ENCODE results near the gene DENND6A. TPM values are rescaled to one million over a fixed set of nuclear protein-coding genes. Genes with fewer than 3 reads are reported as not detected.

DENND6A gene
- total RNA-seq, 2 donors from 2014 or later, result 5.9 to 9.9 TPM

DNA sequence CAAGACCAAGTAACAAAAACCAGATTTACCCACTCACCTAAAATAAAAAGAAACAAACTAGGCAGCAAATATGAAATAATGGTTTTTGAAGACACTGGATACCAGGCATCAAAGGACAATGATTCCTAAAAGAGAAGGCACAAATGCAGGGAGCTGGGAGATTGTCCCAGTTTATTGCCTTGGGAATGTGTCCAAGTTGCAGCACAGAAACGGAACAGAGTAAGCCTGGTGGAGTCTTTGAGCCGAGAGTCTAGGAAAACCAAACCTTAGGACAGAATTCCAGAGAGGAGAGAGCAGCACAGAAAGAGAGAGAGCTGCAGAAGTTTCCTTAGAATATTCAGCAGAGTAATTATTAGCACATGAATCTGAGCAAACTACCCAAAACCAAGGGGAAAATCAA lies 87.9 kb downstream of the DENND6A start:
- ATAC-seq (no peak), DNase-seq (no peak)
- no peak overlapping the region for H3K27ac ChIP-seq
- no peaks in the 10 kb centered on the region for H3K27me3 ChIP-seq
- 59 to 86% methylated on average over 2 of the region's 2 CpGs for WGBS, 2 donors
- TF ChIP-seq POLR2A (IDR thresholded peaks at IDR 0.05) (no peak), CTCF (IDR thresholded peaks at IDR 0.05) (no peak)
- no peaks in the 10 kb centered on the region for H3K36me3 ChIP-seq (replicated peaks in 1 of 2; ENCODE audit: insufficient read depth in 1 of 2, low read depth in 2 of 2)
- no peak overlapping the region for H3K4me3 ChIP-seq
- intact Hi-C loops (cut with DNase I), result no loop called here
- no peaks in the 10 kb centered on the region for H3K4me1 ChIP-seq
- H3K9me3 ChIP-seq, result peaks cover 0 to 6% (median 0%) of the 10 kb centered on the region in 3 donors

GRCh38 chr3:57600195-57600594 lies 92.7 kb downstream of the DENND6A start:
- Histone ChIP-seq H3K36me3 (replicated peaks in 1 of 2; ENCODE audit: insufficient read depth in 1 of 2, low read depth in 2 of 2) (no peaks in the 10 kb centered on the region), H3K4me1 (peaks cover 22% of the 10 kb centered on the region), H3K4me3 (no peak overlapping the region), H3K9me3 (no peaks in the 10 kb centered on the region), H3K27me3 (no peaks in the 10 kb centered on the region), H3K27ac (no peak overlapping the region)
- DNase-seq (no peak), ATAC-seq (no peak)
- WGBS, 2 donors, result 84 to 88% methylated on average over 2 of the region's 2 CpGs
- intact Hi-C loops (cut with DNase I), result no loop called here
- TF ChIP-seq CTCF (IDR thresholded peaks at IDR 0.05) (no peak), POLR2A (IDR thresholded peaks at IDR 0.05) (no peak)

DNA sequence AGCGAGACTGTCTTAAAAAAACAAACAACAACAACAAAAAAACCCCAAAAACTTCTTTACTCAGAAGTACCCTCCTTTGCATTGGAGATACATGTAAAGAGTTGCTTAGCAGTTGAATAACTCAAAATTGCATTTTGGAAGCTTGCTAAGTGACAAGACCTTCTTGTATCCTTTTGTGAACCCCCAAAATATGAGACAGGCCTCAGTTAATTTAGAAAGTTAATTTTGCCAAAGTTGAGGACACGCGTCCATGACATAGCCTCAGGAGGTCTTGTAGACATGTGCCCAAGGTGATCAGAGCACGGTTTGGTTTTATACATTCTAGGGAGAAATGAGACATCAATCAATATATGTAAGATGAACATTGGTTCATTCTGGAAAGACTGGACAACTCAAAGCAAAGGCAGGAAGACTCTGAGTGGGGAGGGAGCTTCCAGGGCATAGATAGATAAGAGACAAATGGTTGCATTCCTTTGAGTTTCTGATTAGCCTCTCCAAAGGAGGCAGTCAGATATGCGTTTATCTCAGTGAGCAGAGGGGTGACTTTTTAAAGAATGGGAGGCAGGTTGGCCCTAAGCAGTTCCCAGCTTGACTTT lies 94.0 kb downstream of the DENND6A start:
- Histone ChIP-seq H3K36me3 (replicated peaks in 1 of 2; ENCODE audit: insufficient read depth in 1 of 2, low read depth in 2 of 2) (no peaks in the 10 kb centered on the region), H3K4me3 (peak overlapping the region in 1 of 2 donors; percentile 17), H3K27me3 (no peaks in the 10 kb centered on the region), H3K27ac (peak overlapping the region; percentile 85 to 100 (median 95)), H3K4me1 (peaks cover 31% of the 10 kb centered on the region), H3K9me3 (no peaks in the 10 kb centered on the region)
- WGBS, 2 donors, result 36 to 52% methylated on average over 5 of the region's 5 CpGs
- intact Hi-C loops (cut with DNase I), result no loop called here
- TF ChIP-seq CTCF (IDR thresholded peaks at IDR 0.05) (no peak), POLR2A (IDR thresholded peaks at IDR 0.05) (no peak)
- ATAC-seq, result no peak
- DNase-seq, result no peak

DNA sequence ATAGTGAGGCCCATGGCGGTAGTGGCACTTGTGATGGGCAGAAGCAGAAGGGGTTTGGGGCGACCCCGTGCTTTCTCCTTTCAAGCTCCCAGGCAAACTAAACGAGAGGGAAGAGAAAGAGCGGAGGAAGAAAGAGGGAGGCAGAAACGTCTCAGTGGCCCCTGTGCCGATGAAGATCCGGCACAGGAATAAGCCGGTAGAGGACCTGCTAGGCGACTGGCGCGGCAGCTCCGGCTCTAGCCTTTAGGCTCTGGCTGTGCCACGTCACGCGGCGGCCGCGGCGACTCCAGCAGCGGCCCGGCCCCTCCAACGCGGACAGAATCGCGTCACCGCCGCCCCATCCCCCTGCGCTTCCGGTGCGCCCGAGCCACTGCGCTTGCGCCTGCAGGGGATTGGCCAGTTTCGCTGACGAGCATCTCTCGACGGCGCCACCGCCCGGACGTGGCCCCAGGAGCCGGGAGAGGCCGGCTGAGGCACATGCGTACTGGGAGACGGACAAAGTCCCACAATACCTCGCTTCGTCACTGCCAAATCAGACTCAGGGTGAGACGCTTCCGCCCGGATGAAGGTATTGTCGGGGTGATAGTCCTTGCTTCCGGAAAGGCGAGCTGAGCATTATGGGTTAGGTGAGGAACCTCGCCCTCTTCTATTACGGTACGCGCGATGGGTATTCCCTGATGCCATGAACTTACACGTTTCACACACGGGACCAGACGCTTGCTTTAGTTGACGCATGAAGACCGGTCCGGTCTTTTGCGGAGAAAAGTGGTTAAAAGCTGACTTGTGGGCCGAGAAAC lies 95.6 kb downstream of the DENND6A start, which contains the start of gene ARF4:
TSS of gene ARF4 (minus strand) at position 218 of the 797 bp plus-strand sequence. CDS start at position 14, 204 bp downstream.
- intact Hi-C loops (cut with DNase I), result no loop called here
- Histone ChIP-seq H3K9me3 (no peaks in the 10 kb centered on the region), H3K4me3 (peak within 1 kb of the TSS; percentile 79 to 94), H3K36me3 (replicated peaks in 1 of 2; ENCODE audit: insufficient read depth in 1 of 2, low read depth in 2 of 2) (no peaks in the 10 kb centered on the region), H3K27me3 (no peaks in the 10 kb centered on the region), H3K4me1 (peaks cover 45% of the 10 kb centered on the region), H3K27ac (peak within 1 kb of the TSS; percentile 97 to 100 (median 98))
- 0 to 1% methylated on average over 27 to 67 of the region's 67 CpGs for WGBS, 2 donors
- ATAC-seq (peak; percentile 92), DNase-seq (peak; percentile 99 to 100 (median 100))
- peak; percentile 99 to 100 (median 100) for TF ChIP-seq POLR2A (IDR thresholded peaks at IDR 0.05)
- peak in 2 of 7 experiments; percentile 22 to 44 for TF ChIP-seq CTCF (IDR thresholded peaks at IDR 0.05)

All from body of pancreas (tissue), 4 donors.